Measurements from ENCODE around the gene RAET1L. TPM values are rescaled to one million over a fixed set of nuclear protein-coding genes. Genes with fewer than 3 reads are reported as not detected.

RAET1L gene
- total and polyA plus RNA-seq, 2 experiments from 2014 or later = not detected

GRCh38 chr6:150058986-150059385, 33.7 kb upstream of the RAET1L start (continued):
- TF ChIP-seq ZNF462 (CRISPR knock-in tag; IDR thresholded peaks at IDR 0.05) = no peak
- TF ChIP-seq CREB1 (CRISPR knock-in tag; IDR thresholded peaks at IDR 0.05; ENCODE audit: low read depth) = no peak
- no peak for TF ChIP-seq REST (IDR thresholded peaks at IDR 0.05; ENCODE audit: unreplicated experiment)
- no peak for TF ChIP-seq EZH2 (IDR thresholded peaks at IDR 0.05; ENCODE audit: low read depth, unreplicated experiment)
- TF ChIP-seq STAT1 (IDR thresholded peaks at IDR 0.05; ENCODE audit: unreplicated experiment) = no peak
- no peak for TF ChIP-seq ZNF114 (CRISPR knock-in tag; IDR thresholded peaks at IDR 0.05)
- TF ChIP-seq JUNB (IDR thresholded peaks at IDR 0.05; ENCODE audit: unreplicated experiment) = no peak
- no peak for TF ChIP-seq CTCF (conservative IDR thresholded peaks at IDR 0.05; ENCODE audit: low read depth in 2 of 2)
- no peak for TF ChIP-seq NANOG (IDR thresholded peaks at IDR 0.05; ENCODE audit: borderline replicate concordance)

Data from GM23338 (cell line).